ENCODE measurements around the gene TCIRG1. TPM values are rescaled to one million over a fixed set of nuclear protein-coding genes. Genes with fewer than 3 reads are reported as not detected.
"Not testable (repeated sequence)": the region's sequence is repeated elsewhere in the genome, so short reads cannot be mapped to it uniquely, and the experiment has no call there.

The TCIRG1 gene, protein sequence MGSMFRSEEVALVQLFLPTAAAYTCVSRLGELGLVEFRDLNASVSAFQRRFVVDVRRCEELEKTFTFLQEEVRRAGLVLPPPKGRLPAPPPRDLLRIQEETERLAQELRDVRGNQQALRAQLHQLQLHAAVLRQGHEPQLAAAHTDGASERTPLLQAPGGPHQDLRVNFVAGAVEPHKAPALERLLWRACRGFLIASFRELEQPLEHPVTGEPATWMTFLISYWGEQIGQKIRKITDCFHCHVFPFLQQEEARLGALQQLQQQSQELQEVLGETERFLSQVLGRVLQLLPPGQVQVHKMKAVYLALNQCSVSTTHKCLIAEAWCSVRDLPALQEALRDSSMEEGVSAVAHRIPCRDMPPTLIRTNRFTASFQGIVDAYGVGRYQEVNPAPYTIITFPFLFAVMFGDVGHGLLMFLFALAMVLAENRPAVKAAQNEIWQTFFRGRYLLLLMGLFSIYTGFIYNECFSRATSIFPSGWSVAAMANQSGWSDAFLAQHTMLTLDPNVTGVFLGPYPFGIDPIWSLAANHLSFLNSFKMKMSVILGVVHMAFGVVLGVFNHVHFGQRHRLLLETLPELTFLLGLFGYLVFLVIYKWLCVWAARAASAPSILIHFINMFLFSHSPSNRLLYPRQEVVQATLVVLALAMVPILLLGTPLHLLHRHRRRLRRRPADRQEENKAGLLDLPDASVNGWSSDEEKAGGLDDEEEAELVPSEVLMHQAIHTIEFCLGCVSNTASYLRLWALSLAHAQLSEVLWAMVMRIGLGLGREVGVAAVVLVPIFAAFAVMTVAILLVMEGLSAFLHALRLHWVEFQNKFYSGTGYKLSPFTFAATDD
- total RNA-seq, result 10 to 100 TPM; 13.4 to 24.5 (median 14.1) TPM

DNA sequence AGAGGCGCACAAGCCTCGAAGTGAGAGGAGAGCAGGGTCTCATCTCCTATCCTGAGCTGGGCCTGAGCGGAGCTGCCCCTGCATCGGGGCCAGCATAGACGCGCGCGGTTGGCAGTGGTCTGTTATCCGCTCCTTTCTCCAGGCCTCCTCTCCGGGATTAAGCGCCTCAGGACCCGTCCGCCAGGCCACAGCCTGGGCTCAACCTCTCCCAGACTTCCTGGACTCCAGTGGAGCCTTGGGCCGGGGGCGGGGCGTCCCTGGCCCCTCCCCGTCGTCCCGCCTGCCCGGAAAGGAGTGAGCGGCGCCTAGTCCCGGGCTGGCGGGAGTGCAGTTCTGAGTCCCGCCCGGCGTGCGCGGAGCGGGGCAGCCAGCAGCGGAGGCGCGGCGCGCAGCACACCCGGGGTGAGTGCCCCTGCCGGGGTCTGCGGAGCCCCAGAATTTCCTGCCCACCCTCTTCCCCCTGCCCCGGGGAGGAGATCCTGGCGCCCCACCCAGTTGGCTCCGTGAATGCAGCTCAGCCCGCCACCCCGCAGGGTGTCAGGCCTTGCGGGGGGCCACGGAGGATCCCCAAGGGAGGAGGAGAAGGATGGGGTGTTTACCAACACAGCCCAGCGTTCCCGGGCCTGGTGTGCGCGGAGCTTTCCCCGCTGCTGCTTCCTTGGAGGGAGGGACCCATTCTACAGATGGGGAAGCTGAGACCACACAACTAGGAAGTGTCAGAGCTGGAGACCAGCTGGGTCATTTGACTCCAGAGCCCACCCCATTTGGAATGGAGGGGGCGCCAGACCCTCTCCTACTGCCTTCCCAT, at the start of gene TCIRG1:
TSS of gene TCIRG1 (plus strand) at position 308 of the 808 bp plus-strand sequence. CDS start 2,247 bp downstream, outside the sequence.
- ATAC-seq (peak; percentile 68 to 74), DNase-seq (peak; percentile 65 to 83)
- peak; percentile 88 to 93 for TF ChIP-seq POLR2A (IDR thresholded peaks at IDR 0.05)
- TF ChIP-seq, protein P1, sequence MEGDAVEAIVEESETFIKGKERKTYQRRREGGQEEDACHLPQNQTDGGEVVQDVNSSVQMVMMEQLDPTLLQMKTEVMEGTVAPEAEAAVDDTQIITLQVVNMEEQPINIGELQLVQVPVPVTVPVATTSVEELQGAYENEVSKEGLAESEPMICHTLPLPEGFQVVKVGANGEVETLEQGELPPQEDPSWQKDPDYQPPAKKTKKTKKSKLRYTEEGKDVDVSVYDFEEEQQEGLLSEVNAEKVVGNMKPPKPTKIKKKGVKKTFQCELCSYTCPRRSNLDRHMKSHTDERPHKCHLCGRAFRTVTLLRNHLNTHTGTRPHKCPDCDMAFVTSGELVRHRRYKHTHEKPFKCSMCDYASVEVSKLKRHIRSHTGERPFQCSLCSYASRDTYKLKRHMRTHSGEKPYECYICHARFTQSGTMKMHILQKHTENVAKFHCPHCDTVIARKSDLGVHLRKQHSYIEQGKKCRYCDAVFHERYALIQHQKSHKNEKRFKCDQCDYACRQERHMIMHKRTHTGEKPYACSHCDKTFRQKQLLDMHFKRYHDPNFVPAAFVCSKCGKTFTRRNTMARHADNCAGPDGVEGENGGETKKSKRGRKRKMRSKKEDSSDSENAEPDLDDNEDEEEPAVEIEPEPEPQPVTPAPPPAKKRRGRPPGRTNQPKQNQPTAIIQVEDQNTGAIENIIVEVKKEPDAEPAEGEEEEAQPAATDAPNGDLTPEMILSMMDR (IDR thresholded peaks at IDR 0.05 in 4 of 5, conservative IDR thresholded peaks at IDR 0.05 in 1 of 5), result peak in 3 of 5 experiments; percentile 4 to 36 (median 23)
- H3K4me1 ChIP-seq, result peaks cover 14 to 32% of the 10 kb centered on the region in 2 donors
- no peaks in the 10 kb centered on the region for H3K9me3 ChIP-seq
- peak within 1 kb of the TSS; percentile 74 to 88 (median 76) for H3K27ac ChIP-seq
- H3K27me3 ChIP-seq, result no peaks in the 10 kb centered on the region
- H3K36me3 ChIP-seq, result peaks cover 0 to 5% of the 10 kb centered on the region in 2 donors
- H3K4me3 ChIP-seq, result peak within 1 kb of the TSS; percentile 62 to 69 (median 65)
- in situ Hi-C loops (cut with MboI; ENCODE audit: low sequenced_read_pairs in 4 of 4), result no loop called here
- intact Hi-C loops (cut with DNase I; ENCODE audit: low total_unique reads), result loop anchor here (2.0 to 10.0 kb wide), 4 partner anchors 28 to 454 kb away; partner anchors contain the start of genes ALDH3B1, CHKA, GSTP1 and UNC93B1

DNA sequence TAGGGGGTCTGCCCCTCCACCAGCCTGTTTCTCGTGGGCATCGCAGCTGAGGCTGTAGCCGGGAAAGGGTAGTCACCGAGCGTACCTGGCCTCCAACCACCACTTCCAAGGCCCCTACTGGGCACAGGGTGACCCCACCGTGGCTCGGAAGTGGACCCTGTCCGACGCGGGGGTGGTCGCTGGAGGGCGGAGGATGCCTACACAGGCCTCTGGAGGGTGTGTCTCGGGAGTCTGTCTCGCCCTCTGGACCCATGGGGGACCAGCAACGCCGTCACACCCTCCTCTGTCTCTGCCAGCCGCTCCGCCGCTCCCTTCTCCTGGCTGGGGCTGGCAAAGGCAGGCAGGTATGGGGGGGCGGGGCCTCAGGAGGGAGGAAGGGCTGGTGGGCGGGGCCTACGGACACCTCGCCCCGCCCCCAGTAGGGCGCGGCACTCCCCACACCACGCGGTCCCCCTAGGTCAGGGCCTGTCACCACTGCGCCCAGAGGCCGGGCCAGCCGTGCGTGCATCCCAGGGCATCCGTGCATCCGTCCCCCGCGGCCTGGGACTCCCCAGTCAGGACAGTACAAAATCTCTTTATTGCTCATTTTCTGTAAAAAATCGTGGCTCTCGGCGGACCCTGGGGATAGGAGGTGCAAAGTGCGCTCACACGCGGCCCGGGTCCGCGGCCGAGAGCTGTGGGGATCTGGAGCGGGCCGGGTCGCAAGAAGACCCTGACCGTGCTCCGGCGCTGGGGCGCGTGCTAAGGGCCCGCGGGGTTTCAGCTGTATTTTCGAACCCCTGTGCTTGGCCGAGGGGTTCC, 48.1 kb upstream of the TCIRG1 start:
- H3K9me3 ChIP-seq; H3K36me3 ChIP-seq; H3K4me1 ChIP-seq; intact Hi-C loops (cut with DNase I; ENCODE audit: low total_unique reads); ATAC-seq; H3K4me3 ChIP-seq; in situ Hi-C loops (cut with MboI; ENCODE audit: low sequenced_read_pairs in 4 of 4); DNase-seq; H3K27ac ChIP-seq: not testable (repeated sequence)
- peaks cover 0 to 13% (median 0%) of the 10 kb centered on the region in 3 donors for H3K27me3 ChIP-seq

DNA sequence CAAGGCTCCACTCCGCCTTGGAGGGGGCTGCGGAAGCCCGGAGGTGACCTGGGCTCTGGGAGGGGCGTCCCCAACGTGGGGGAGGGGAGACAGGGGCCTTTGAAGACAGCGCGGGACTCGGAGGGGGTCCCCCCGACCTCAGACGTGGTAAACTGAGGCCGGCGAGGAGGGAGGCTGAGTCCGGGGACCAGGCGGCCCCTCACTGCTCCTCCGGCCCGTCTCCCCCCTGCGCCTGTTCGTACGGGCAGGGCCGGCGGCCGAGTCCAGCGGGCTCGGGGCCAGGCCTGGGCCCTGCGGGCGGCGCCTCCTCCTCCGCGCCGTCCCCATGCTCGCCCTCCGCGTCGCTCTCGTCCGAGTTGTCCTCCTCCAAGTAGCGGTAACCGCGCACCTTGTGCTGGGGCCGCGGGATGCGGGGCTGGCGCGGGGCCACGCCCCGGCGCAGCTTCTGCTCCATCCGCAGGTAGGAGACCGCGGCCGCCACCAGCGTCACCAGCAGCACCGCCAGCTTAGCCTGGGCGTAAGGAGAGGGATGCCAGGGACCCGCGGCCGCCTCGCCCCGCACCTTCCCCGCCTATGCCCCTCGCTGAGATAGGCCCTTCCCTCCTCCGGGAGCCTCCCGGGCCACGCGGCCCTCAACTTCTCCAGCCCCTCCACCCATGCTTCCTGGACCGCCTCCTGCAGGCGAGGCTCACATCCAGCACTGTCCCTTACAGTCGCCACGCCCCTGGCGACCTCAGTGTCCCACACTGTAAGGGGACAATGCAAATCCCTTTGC, 47.3 kb upstream of the TCIRG1 start:
- ATAC-seq; in situ Hi-C loops (cut with MboI; ENCODE audit: low sequenced_read_pairs in 4 of 4); DNase-seq; intact Hi-C loops (cut with DNase I; ENCODE audit: low total_unique reads); H3K27ac ChIP-seq; H3K9me3 ChIP-seq; H3K4me1 ChIP-seq; H3K4me3 ChIP-seq; H3K36me3 ChIP-seq: not testable (repeated sequence)
- peaks cover 0 to 13% (median 0%) of the 10 kb centered on the region in 3 donors for H3K27me3 ChIP-seq

DNA sequence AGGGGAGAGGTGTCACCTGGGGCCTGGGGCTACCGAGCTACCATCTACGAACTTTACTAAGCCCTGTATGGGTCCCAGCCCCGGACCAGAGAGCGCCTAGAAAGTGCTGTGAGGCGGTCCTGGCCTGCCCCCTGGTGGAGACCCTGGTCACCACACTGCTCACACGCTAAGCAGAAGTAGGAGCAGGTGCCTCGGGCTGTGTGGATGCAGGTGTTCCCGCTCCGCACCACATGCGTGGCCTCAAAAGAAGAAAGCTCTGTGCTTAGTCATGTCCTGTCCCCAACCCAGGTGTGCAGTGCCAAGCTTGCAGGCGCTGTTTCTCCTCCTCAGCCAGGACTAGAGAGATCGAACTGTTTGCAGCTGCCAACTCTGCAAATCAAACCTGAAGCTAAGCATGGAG, 45.0 kb upstream of the TCIRG1 start:
- H3K27me3 ChIP-seq, result peaks cover 0 to 13% (median 0%) of the 10 kb centered on the region in 3 donors
- ATAC-seq; H3K4me1 ChIP-seq; H3K27ac ChIP-seq; in situ Hi-C loops (cut with MboI; ENCODE audit: low sequenced_read_pairs in 4 of 4); DNase-seq; H3K9me3 ChIP-seq; intact Hi-C loops (cut with DNase I; ENCODE audit: low total_unique reads); H3K4me3 ChIP-seq; H3K36me3 ChIP-seq: not testable (repeated sequence)
- TF ChIP-seq, protein P1 (IDR thresholded peaks at IDR 0.05 in 4 of 5, conservative IDR thresholded peaks at IDR 0.05 in 1 of 5), result peak in 4 of 5 experiments; percentile 5 to 41 (median 36)

DNA sequence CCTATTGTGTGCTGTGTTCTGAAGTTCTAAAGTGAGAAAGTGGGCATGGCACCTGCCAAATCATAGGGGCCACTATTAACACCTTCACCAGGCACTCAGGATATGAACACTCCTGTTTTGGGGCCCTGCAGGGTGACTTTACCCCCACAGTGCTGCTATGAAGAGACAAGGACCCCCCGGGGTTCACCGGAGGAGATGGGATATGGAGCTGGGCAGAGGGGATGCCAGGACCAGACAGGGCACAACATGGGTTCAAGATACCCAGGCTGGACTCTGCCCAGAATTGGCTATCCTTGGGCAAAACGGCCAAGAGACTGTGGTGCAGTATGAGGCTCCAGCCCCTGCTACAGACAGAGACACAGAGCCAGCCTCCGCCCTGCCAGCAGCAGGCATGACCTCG, 44.4 kb upstream of the TCIRG1 start:
- H3K4me1 ChIP-seq; DNase-seq; ATAC-seq; H3K9me3 ChIP-seq; intact Hi-C loops (cut with DNase I; ENCODE audit: low total_unique reads); in situ Hi-C loops (cut with MboI; ENCODE audit: low sequenced_read_pairs in 4 of 4); H3K4me3 ChIP-seq; H3K27ac ChIP-seq; H3K36me3 ChIP-seq: not testable (repeated sequence)
- peaks cover 0 to 13% (median 0%) of the 10 kb centered on the region in 3 donors for H3K27me3 ChIP-seq

DNA sequence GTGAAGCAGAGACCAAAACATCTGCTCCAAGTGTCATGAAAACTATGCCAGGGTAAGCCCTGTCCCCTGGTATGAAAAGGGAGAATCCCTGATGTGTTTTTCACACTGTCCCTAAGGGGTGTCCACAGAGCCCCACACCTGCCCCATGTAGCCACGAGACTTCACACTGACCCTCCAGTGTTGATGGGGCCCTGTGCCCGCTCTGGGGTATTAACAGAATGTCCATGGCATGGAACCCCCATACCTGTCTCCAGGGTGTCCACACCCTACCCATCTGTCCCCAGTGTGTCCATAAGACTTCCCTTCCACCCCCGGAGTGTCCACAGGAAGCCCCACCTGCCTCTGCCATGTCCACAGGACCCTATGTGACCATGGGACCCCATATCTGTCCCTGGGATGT, 43.7 kb upstream of the TCIRG1 start:
- H3K4me1 ChIP-seq; in situ Hi-C loops (cut with MboI; ENCODE audit: low sequenced_read_pairs in 4 of 4); ATAC-seq; H3K27ac ChIP-seq; H3K9me3 ChIP-seq; H3K4me3 ChIP-seq; H3K36me3 ChIP-seq; intact Hi-C loops (cut with DNase I; ENCODE audit: low total_unique reads); DNase-seq: not testable (repeated sequence)
- peaks cover 0 to 13% (median 0%) of the 10 kb centered on the region in 3 donors for H3K27me3 ChIP-seq

DNA sequence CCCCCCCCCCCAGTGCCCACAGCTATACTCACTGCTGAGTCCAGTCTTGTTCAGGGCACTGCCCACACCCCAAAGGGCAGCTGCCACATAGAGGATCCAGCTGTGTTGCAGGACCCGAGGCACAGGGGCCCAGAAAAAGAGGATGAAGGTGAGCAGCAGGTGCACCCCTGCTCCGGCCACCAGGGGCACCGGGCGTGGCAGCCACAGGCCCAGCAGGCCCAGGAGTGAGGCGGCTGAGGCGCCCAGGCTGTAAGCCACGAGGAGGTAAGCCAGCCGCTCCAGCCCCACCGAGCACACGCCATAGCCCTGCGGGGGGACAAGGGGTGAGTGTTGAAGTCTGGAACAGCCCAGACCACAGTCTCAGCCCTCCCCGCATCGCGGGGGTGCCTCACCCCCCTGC, 43.2 kb upstream of the TCIRG1 start:
- H3K4me1 ChIP-seq; in situ Hi-C loops (cut with MboI; ENCODE audit: low sequenced_read_pairs in 4 of 4); H3K27ac ChIP-seq; H3K9me3 ChIP-seq; H3K36me3 ChIP-seq; DNase-seq; intact Hi-C loops (cut with DNase I; ENCODE audit: low total_unique reads); H3K4me3 ChIP-seq; ATAC-seq: not testable (repeated sequence)
- H3K27me3 ChIP-seq, result peaks cover 0 to 13% (median 0%) of the 10 kb centered on the region in 3 donors
